OCI-LY3 (cell line): ENCODE measurements around the gene UBQLN3.

ENCODE experiments used
- H2AFZ ChIP-seq: fragments of 200-600, 300-600 bp; shearing (Covaris generic); 2 replicates; pipeline ENCODE4 v1.6.0; 2014; ENCODE audit warnings: antibody characterized with exemption, low read depth, low read length
- H3K27ac ChIP-seq: fragments of 200-600, 300-600 bp; sonication (generic); 2 replicates; pipeline ENCODE4 v1.5.1; 2014; ENCODE audit warnings: mild to moderate bottlenecking, low read length, moderate library complexity, mixed read lengths
- H3K27me3 ChIP-seq: fragments of 200-600, 300-600 bp; sonication (generic); 2 replicates; pipeline ENCODE4 v1.6.1; 2014; ENCODE audit warnings: low read depth, low read length, mixed read lengths
- H3K36me3 ChIP-seq: fragments of 200-600, 300-600 bp; sonication (generic); replicated peaks from 2 replicates; pipeline ENCODE3; 2014; ENCODE audit warnings: low read depth, low read length, mixed read lengths
- H3K4me1 ChIP-seq: fragments of 300-600, 200-600 bp; sonication (generic); 2 replicates; pipeline ENCODE4 v1.6.1; 2014; ENCODE audit warnings: low read length, mixed read lengths
- H3K4me2 ChIP-seq: fragments of 200-600, 300-600 bp; sonication (generic); 2 replicates; pipeline ENCODE4 v1.6.1; 2014; ENCODE audit warnings: low read length, mixed read lengths
- H3K4me3 ChIP-seq: fragments of 300-600, 200-600 bp; sonication (generic); 2 replicates; pipeline ENCODE4 v1.5.1; 2014; ENCODE audit warnings: antibody characterized with exemption, mild to moderate bottlenecking, low read length, moderate library complexity
- H3K79me2 ChIP-seq: fragments of 300-600, 200-600 bp; shearing (Covaris generic); 2 replicates; pipeline ENCODE4 v1.6.1; 2014; ENCODE audit warnings: mild to moderate bottlenecking, low read length, mixed read lengths
- H3K9ac ChIP-seq: fragments of 300-600, 200-600 bp; shearing (Covaris generic); 2 replicates; pipeline ENCODE4 v1.6.0; 2014; ENCODE audit warnings: mild to moderate bottlenecking, low read length, moderate library complexity
- H3K9me3 ChIP-seq: fragments of 200-600, 300-600 bp; shearing (Covaris generic); 2 replicates; pipeline ENCODE4 v1.6.1; 2014; ENCODE audit warnings: low read length, mixed read lengths; ENCODE audit not compliant: insufficient read depth
- H4K20me1 ChIP-seq: fragments of 200-600, 300-600 bp; sonication (generic); 2 replicates; pipeline ENCODE4 v1.6.1; 2016; ENCODE audit warnings: low read length, mixed read lengths; ENCODE audit not compliant: insufficient read depth
- EZH2phosphoT487 ChIP-seq: fragments of 200-600 bp; shearing (Covaris generic); IDR thresholded peaks from 2 replicates; pipeline ENCODE4 v1.6.1; 2018; ENCODE audit warnings: antibody characterized with exemption, mixed run types, low read depth
- TF ChIP-seq, protein P1 (sequence below): fragments of 200-600, 300-600 bp; sonication (generic); IDR thresholded peaks from 2 replicates; pipeline ENCODE4 v1.5.1; 2014; ENCODE audit warnings: antibody characterized with exemption, low read length, low read depth

The UBQLN3 gene

DNA sequence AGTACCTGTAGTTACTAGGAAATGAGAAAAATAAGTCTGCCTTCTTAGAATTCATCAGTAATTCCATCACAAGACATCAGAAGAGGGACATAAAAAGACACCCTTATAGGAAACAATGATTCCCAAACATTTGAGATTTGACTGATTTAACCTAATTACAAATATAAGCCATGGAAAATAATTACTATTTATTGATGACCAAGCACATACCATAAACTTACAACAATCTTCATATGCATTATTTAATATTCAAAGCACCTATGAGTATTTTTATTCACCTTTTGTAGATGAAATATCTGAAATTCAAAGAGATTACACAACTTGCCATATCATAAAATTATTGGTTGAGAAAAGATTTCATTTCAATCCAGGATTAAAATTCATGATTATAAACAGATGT is 35.8 kb downstream of the UBQLN3 start:
- Histone ChIP-seq H3K79me2 (no peaks in the 10 kb centered on the region), H3K36me3 (no peaks in the 10 kb centered on the region)
- TF ChIP-seq EZH2phosphoT487 = no peak
- TF ChIP-seq, protein P1, sequence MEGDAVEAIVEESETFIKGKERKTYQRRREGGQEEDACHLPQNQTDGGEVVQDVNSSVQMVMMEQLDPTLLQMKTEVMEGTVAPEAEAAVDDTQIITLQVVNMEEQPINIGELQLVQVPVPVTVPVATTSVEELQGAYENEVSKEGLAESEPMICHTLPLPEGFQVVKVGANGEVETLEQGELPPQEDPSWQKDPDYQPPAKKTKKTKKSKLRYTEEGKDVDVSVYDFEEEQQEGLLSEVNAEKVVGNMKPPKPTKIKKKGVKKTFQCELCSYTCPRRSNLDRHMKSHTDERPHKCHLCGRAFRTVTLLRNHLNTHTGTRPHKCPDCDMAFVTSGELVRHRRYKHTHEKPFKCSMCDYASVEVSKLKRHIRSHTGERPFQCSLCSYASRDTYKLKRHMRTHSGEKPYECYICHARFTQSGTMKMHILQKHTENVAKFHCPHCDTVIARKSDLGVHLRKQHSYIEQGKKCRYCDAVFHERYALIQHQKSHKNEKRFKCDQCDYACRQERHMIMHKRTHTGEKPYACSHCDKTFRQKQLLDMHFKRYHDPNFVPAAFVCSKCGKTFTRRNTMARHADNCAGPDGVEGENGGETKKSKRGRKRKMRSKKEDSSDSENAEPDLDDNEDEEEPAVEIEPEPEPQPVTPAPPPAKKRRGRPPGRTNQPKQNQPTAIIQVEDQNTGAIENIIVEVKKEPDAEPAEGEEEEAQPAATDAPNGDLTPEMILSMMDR = no peak

DNA sequence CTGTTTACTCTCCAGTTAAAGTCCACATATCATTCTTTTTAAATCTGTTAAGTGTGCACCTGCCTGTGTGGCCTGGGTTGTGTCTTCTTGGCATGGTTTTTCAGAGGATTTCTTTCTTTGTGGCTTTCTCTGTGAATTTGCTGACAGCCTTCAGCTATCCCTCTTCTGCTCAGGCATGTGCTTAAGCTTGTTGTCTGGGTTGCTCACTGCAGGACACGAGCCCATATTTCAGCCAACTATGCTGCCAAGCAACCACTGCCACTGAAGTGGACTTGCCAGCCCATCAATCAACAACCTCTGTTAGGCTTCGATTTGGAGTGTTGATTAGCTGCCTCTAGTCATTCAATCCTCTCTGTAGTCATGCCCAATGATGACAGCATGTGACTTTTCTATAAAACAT is 42.2 kb downstream of the UBQLN3 start:
- Histone ChIP-seq H3K4me3 (no peak overlapping the region), H3K4me1 (no peaks in the 10 kb centered on the region), H3K27ac (no peak overlapping the region), H3K4me2 (no peak overlapping the region), H4K20me1 (no peaks in the 10 kb centered on the region), H2AFZ (no peak overlapping the region), H3K9ac (no peak overlapping the region), H3K79me2 (no peaks in the 10 kb centered on the region), H3K36me3 (no peaks in the 10 kb centered on the region), H3K27me3 (peaks cover 25% of the 10 kb centered on the region), H3K9me3 (no peaks in the 10 kb centered on the region)
- TF ChIP-seq EZH2phosphoT487 = no peak
- TF ChIP-seq, protein P1 = no peak

More for the DNA sequence above, 35.8 kb downstream of the UBQLN3 start:
- no peak overlapping the region for H3K27ac ChIP-seq
- H3K4me2 ChIP-seq = no peak overlapping the region
- no peak overlapping the region for H3K4me3 ChIP-seq
- H2AFZ ChIP-seq = no peak overlapping the region
- H3K27me3 ChIP-seq = peaks cover 26% of the 10 kb centered on the region
- H3K9ac ChIP-seq = no peak overlapping the region
- H3K4me1 ChIP-seq = no peaks in the 10 kb centered on the region
- no peaks in the 10 kb centered on the region for H3K9me3 ChIP-seq
- H4K20me1 ChIP-seq = no peaks in the 10 kb centered on the region

DNA sequence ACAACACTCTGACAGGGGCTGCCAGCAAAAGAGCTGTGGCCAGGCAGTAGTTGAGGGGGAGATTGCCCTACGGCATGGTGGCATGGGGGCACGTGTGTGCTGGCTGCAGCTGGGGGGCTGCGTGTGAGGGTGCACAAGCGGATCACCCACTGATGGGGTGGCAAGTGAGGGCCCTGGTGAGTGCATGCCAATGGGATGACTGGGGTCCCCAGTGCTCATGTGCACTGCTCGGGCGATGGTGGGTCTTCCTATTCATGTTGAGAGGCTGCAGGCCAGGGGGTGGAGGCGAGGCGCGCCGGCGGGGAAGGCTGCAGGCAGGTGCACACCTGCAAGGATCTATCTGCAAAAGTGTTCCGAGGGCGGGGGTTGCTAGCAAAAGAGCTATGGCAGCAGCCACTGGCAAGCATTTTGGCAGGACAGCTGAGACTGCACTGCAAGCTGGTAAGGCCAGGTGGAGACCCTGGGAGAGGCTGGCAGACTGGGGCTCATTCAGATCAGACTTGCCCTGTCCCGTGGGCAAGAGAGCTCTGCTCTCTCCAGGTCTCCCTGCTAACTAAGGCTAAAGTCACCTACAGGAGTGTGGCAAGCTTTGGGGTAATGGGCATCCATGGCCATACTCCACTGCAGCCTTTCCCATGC is 48.7 kb downstream of the UBQLN3 start:
- Histone ChIP-seq H3K36me3 (no peaks in the 10 kb centered on the region), H3K79me2 (no peaks in the 10 kb centered on the region), H3K9ac (no peak overlapping the region), H3K27ac (no peak overlapping the region), H4K20me1 (no peaks in the 10 kb centered on the region), H2AFZ (no peak overlapping the region), H3K4me2 (no peak overlapping the region), H3K9me3 (no peaks in the 10 kb centered on the region), H3K4me3 (no peak overlapping the region), H3K27me3 (peaks cover 2% of the 10 kb centered on the region; the same call in 1 of the 2 replicates), H3K4me1 (no peaks in the 10 kb centered on the region)
- TF ChIP-seq EZH2phosphoT487 = no peak
- TF ChIP-seq, protein P1 = no peak
